ENCODE data around the gene MORC1.

Gene MORC1

GRCh38 chr3:109035082-109035481 lies 82.9 kb downstream of the MORC1 start:
- no peak overlapping the region for H3K9ac ChIP-seq (ENCODE audit: low read length)
- H3K4me2 ChIP-seq (ENCODE audit: low read length) = no peak overlapping the region
- no peaks in the 10 kb centered on the region for H3K36me3 ChIP-seq (ENCODE audit: insufficient read depth, low read length)
- no peak for TF ChIP-seq CTCF (IDR thresholded peaks at IDR 0.05; ENCODE audit: low read length)
- TF ChIP-seq EZH2 (IDR thresholded peaks at IDR 0.05; ENCODE audit: borderline replicate concordance, low read length) = no peak
- no peaks in the 10 kb centered on the region for H3K9me2 ChIP-seq (ENCODE audit: low read depth, low read length)
- no peaks in the 10 kb centered on the region for H3K9me3 ChIP-seq (ENCODE audit: low read length)
- no peaks in the 10 kb centered on the region for H3K27me3 ChIP-seq (ENCODE audit: insufficient read depth, low read length)
- no peak overlapping the region for H3K4me3 ChIP-seq (ENCODE audit: low read depth, low read length, poor library complexity, severe bottlenecking)
- no peaks in the 10 kb centered on the region for H3K79me2 ChIP-seq (ENCODE audit: insufficient read depth, low read length)
- H4K20me1 ChIP-seq (ENCODE audit: insufficient read depth, low read length) = no peaks in the 10 kb centered on the region
- no peak overlapping the region for H3K27ac ChIP-seq (ENCODE audit: low read depth, low read length, poor library complexity, severe bottlenecking)
- H3F3A ChIP-seq (ENCODE audit: insufficient read depth, low read length) = no peaks in the 10 kb centered on the region
- no peak overlapping the region for H2AFZ ChIP-seq (ENCODE audit: low read length)
- no peaks in the 10 kb centered on the region for H3K4me1 ChIP-seq (ENCODE audit: insufficient read depth, low read length, severe bottlenecking)

GRCh38 chr3:109033000-109033660 lies 84.8 kb downstream of the MORC1 start:
- Histone ChIP-seq H3K4me1 (ENCODE audit: insufficient read depth, low read length, severe bottlenecking) (no peaks in the 10 kb centered on the region), H3K79me2 (ENCODE audit: insufficient read depth, low read length) (no peaks in the 10 kb centered on the region), H4K20me1 (ENCODE audit: insufficient read depth, low read length) (no peaks in the 10 kb centered on the region), H3K9me2 (ENCODE audit: low read depth, low read length) (no peaks in the 10 kb centered on the region), H3K4me3 (ENCODE audit: low read depth, low read length, poor library complexity, severe bottlenecking) (no peak overlapping the region), H3K27ac (ENCODE audit: low read depth, low read length, poor library complexity, severe bottlenecking) (no peak overlapping the region), H3K36me3 (ENCODE audit: insufficient read depth, low read length) (no peaks in the 10 kb centered on the region), H3K9ac (ENCODE audit: low read length) (no peak overlapping the region), H3K9me3 (ENCODE audit: low read length) (no peaks in the 10 kb centered on the region), H3F3A (ENCODE audit: insufficient read depth, low read length) (no peaks in the 10 kb centered on the region), H3K4me2 (ENCODE audit: low read length) (no peak overlapping the region), H2AFZ (ENCODE audit: low read length) (no peak overlapping the region), H3K27me3 (ENCODE audit: insufficient read depth, low read length) (no peaks in the 10 kb centered on the region)
- no peak for TF ChIP-seq CTCF (IDR thresholded peaks at IDR 0.05; ENCODE audit: low read length)
- no peak for TF ChIP-seq EZH2 (IDR thresholded peaks at IDR 0.05; ENCODE audit: borderline replicate concordance, low read length)

GRCh38 chr3:109028753-109029152 lies 89.2 kb downstream of the MORC1 start:
- Histone ChIP-seq H3K9me3 (ENCODE audit: low read length) (no peaks in the 10 kb centered on the region), H3K4me3 (ENCODE audit: low read depth, low read length, poor library complexity, severe bottlenecking) (no peak overlapping the region), H3K4me2 (ENCODE audit: low read length) (no peak overlapping the region), H4K20me1 (ENCODE audit: insufficient read depth, low read length) (no peaks in the 10 kb centered on the region), H3F3A (ENCODE audit: insufficient read depth, low read length) (no peaks in the 10 kb centered on the region), H2AFZ (ENCODE audit: low read length) (no peak overlapping the region), H3K27ac (ENCODE audit: low read depth, low read length, poor library complexity, severe bottlenecking) (no peak overlapping the region), H3K79me2 (ENCODE audit: insufficient read depth, low read length) (no peaks in the 10 kb centered on the region), H3K9me2 (ENCODE audit: low read depth, low read length) (no peaks in the 10 kb centered on the region), H3K36me3 (ENCODE audit: insufficient read depth, low read length) (no peaks in the 10 kb centered on the region), H3K9ac (ENCODE audit: low read length) (no peak overlapping the region), H3K4me1 (ENCODE audit: insufficient read depth, low read length, severe bottlenecking) (no peaks in the 10 kb centered on the region), H3K27me3 (ENCODE audit: insufficient read depth, low read length) (no peaks in the 10 kb centered on the region)
- TF ChIP-seq EZH2 (IDR thresholded peaks at IDR 0.05; ENCODE audit: borderline replicate concordance, low read length) (no peak), CTCF (IDR thresholded peaks at IDR 0.05; ENCODE audit: low read length) (no peak)

Data from OCI-LY1 (cell line).